GM12878 (cell line): ENCODE measurements around the gene SHMT2. TPM values are rescaled to one million over a fixed set of nuclear protein-coding genes. Genes with fewer than 3 reads are reported as not detected.
A peak's percentile ranks its signal among the peaks of the same experiment; 100 is the strongest.

Experiments used
- ETV6 ChIP-seq, 2 experiments: fragments of 450-650 bp in 1 of 2; IDR thresholded peaks in 1 of 2; conservative IDR thresholded peaks in 1 of 2; 2 replicates each; pipeline ENCODE4 v1.6.1; 2014; ENCODE audit warnings: antibody characterized with exemption in 1 of 2, borderline replicate concordance in 1 of 2, low read depth in 1 of 2, mild to moderate bottlenecking in 1 of 2, moderate library complexity in 1 of 2
- JUND ChIP-seq: IDR thresholded peaks from 2 replicates; pipeline ENCODE4 v1.6.1; 2012; ENCODE audit warnings: low read depth, mild to moderate bottlenecking, low read length, improper control_type of control experiment, moderate library complexity
- PAX5 ChIP-seq: IDR thresholded peaks from 2 replicates; pipeline ENCODE4 v1.6.1; 2011; ENCODE audit warnings: low read depth, low read length, borderline replicate concordance
- REST ChIP-seq: IDR thresholded peaks from 2 replicates; pipeline ENCODE4 v1.6.1; 2012; ENCODE audit warnings: mild to moderate bottlenecking, low read depth, low read length
- SMAD1 ChIP-seq: fragments of 450-650 bp; IDR thresholded peaks from 2 replicates; pipeline ENCODE4 v1.6.1; 2018; ENCODE audit warnings: mild to moderate bottlenecking, low read depth; ENCODE audit not compliant: partially characterized antibody
- polyA plus RNA-seq, 11 experiments: library from polyadenylated mRNA; depleted of rRNA in 4 of 11; unstranded in 6 of 11; stranded (reverse) in 5 of 11; fragments of >200 nt; fragmentation: Nextera tagmentation in 4 of 11; fragmentation: Illumina TruSeq in 1 of 11; extraction: Ambion mirVana in 4 of 11; extraction: Trizol in 1 of 11; gene quantifications; 1 replicate in 1 of 11; 2 replicates in 10 of 11; pipeline versions ENCODE4 v1.2.1 to v1.2.3, GENCODE V29; 2011 to 2016; ENCODE audit warnings: inconsistent platforms in 2 of 11, missing spikeins in 2 of 11, low read depth in 1 of 11
- total RNA-seq, 4 experiments: library from RNA; depleted of rRNA in 3 of 4; stranded (reverse); fragments of >200 nt in 3 of 4; fragmentation: Illumina TruSeq in 1 of 4; extraction: Trizol in 1 of 4; gene quantifications; 2 replicates each; pipeline versions ENCODE4 v1.2.1 to v1.2.3, GENCODE V29; 2013 to 2021
- TF ChIP-seq, protein P1 (sequence below): fragments of 450-650 bp; IDR thresholded peaks from 2 replicates; pipeline ENCODE4 v1.6.1; 2017; ENCODE audit warnings: mild to moderate bottlenecking, low read depth, inconsistent platforms; ENCODE audit not compliant: poor library complexity, severe bottlenecking
- TF ChIP-seq, protein P2 (sequence below): fragments of 450-650 bp; IDR thresholded peaks from 2 replicates; pipeline ENCODE4 v1.6.1; 2017; ENCODE audit warnings: low read depth, mild to moderate bottlenecking, moderate library complexity

SHMT2 gene
- total and polyA plus RNA-seq, 10 of the 15 experiments (the other 5 are each of a cell fraction or from before 2014, with no cell fraction given): 57.0 to 292 (median 186) TPM

DNA sequence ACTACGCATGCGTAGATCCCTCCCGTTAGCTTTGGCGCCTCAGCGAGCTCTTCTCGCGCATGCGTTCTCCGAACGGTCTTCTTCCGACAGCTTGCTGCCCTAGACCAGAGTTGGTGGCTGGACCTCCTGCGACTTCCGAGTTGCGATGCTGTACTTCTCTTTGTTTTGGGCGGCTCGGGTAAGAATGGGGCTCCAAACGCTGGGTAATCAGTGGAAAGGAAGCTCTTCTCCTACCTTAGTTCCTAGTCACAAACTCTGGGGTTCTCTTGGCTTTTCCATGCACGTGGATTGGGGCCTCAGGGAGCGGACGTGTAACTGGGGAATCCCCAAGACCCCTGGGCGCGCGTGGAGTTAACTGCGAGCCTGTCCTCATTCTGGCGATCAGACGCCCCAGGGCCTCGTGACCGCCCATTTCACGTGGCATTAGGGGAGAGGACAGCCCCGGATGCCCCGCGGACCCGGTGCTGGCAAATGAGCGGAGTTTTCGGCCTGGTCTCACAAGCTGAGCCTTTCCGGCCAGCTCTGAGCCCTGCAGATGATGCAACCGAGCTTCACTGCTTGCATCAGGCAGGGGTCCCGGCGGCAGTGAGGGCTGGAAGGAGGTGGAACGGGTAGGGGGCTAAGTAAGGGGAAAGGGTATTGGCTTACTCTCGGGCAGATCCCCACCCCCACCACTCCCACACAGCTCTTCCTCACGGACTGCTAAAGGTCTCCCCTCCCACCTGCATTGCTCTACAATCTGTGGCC, at the start of gene SHMT2 (continued):
- TF ChIP-seq REST (no peak), PAX5 (no peak), JUND (no peak), SMAD1 (peak; percentile 42), ETV6 (conservative IDR thresholded peaks at IDR 0.05 in 1 of 2, IDR thresholded peaks at IDR 0.05 in 1 of 2; ENCODE audit: borderline replicate concordance in 1 of 2, low read depth in 1 of 2) (no peak)
- TF ChIP-seq, protein P1, sequence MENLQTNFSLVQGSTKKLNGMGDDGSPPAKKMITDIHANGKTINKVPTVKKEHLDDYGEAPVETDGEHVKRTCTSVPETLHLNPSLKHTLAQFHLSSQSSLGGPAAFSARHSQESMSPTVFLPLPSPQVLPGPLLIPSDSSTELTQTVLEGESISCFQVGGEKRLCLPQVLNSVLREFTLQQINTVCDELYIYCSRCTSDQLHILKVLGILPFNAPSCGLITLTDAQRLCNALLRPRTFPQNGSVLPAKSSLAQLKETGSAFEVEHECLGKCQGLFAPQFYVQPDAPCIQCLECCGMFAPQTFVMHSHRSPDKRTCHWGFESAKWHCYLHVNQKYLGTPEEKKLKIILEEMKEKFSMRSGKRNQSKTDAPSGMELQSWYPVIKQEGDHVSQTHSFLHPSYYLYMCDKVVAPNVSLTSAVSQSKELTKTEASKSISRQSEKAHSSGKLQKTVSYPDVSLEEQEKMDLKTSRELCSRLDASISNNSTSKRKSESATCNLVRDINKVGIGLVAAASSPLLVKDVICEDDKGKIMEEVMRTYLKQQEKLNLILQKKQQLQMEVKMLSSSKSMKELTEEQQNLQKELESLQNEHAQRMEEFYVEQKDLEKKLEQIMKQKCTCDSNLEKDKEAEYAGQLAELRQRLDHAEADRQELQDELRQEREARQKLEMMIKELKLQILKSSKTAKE: no peak
- TF ChIP-seq, protein P2, sequence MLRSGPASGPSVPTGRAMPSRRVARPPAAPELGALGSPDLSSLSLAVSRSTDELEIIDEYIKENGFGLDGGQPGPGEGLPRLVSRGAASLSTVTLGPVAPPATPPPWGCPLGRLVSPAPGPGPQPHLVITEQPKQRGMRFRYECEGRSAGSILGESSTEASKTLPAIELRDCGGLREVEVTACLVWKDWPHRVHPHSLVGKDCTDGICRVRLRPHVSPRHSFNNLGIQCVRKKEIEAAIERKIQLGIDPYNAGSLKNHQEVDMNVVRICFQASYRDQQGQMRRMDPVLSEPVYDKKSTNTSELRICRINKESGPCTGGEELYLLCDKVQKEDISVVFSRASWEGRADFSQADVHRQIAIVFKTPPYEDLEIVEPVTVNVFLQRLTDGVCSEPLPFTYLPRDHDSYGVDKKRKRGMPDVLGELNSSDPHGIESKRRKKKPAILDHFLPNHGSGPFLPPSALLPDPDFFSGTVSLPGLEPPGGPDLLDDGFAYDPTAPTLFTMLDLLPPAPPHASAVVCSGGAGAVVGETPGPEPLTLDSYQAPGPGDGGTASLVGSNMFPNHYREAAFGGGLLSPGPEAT: 0 out of 2 replicates have a peak, but pooled peaks have one; percentile 20
